ENCODE measurements around the gene HSPA12A. TPM values are rescaled to one million over a fixed set of nuclear protein-coding genes. Genes with fewer than 3 reads are reported as not detected.

The HSPA12A gene
- total and polyA plus RNA-seq, 2 of the 13 experiments (the other 11 are each of a cell fraction or from before 2014, with no cell fraction given) = 6.4 to 13.6 TPM

- TF ChIP-seq CEBPG (CRISPR knock-in tag; IDR thresholded peaks at IDR 0.05) = no peak
- no peak for TF ChIP-seq TRAFD1 (CRISPR knock-in tag; IDR thresholded peaks at IDR 0.05; ENCODE audit: borderline replicate concordance)
- peak; percentile 27; the same call in 1 of the 2 replicates for TF ChIP-seq RAD21 (CRISPR knock-in tag; IDR thresholded peaks at IDR 0.05)
- TF ChIP-seq HNF1A (IDR thresholded peaks at IDR 0.05; ENCODE audit: low read depth) = no peak
- TF ChIP-seq HNF1A (CRISPR knock-in tag; IDR thresholded peaks at IDR 0.05; ENCODE audit: borderline replicate concordance) = 0 out of 2 replicates have a peak, but pooled peaks have one; percentile 19
- 0 out of 2 replicates have a peak, but pooled peaks have one; percentile 48 for TF ChIP-seq ZNF749 (CRISPR knock-in tag; IDR thresholded peaks at IDR 0.05; ENCODE audit: borderline replicate concordance)
- peak; percentile 22; the same call in 1 of the 2 replicates for TF ChIP-seq ARID4A (CRISPR knock-in tag; IDR thresholded peaks at IDR 0.05; ENCODE audit: borderline replicate concordance)
- peak; percentile 48 for TF ChIP-seq SAP130 (CRISPR knock-in tag; IDR thresholded peaks at IDR 0.05; ENCODE audit: low read depth)
- peak; percentile 53 for TF ChIP-seq ZNF687 (CRISPR knock-in tag; IDR thresholded peaks at IDR 0.05)
- TF ChIP-seq HINFP (CRISPR knock-in tag; IDR thresholded peaks at IDR 0.05; ENCODE audit: low read depth) = no peak
- no peak for TF ChIP-seq ZC3H13 (CRISPR knock-in tag; IDR thresholded peaks at IDR 0.05)
Observed at GRCh38 chr10:116742367-116743265, at the start of gene HSPA12A (continued).
